ENCODE measurements around the gene R3HDM2. TPM values are rescaled to one million over a fixed set of nuclear protein-coding genes. Genes with fewer than 3 reads are reported as not detected.

R3HDM2 gene
- total RNA-seq, 2 experiments from 2014 or later: 59.0 to 61.7 TPM

GRCh38 chr12:57215065-57215464 lies 215.8 kb downstream of the R3HDM2 start:
- H3K4me1 Mint-ChIP-seq (ENCODE audit: low read depth): peaks cover 35% of the 10 kb centered on the region
- no peaks in the 10 kb centered on the region for H3K9me3 Mint-ChIP-seq (ENCODE audit: insufficient read depth)
- peaks cover 58% of the 10 kb centered on the region for H3K27me3 Mint-ChIP-seq (ENCODE audit: low read depth)
- no peak for ATAC-seq
- peak overlapping the region; percentile 43 for H3K27ac Mint-ChIP-seq
- ChIA-PET CTCF (interaction anchor here (2.0 to 4.3 kb wide), 7 partner anchors 12 to 244 kb away, joined by 11 to 246 read pairs (median 16); partner anchors contain the start of genes GLI1, SHMT2 and STAC3), POLR2A (no interaction called here)
- H3K4me3 Mint-ChIP-seq: no peak overlapping the region
- H3K36me3 Mint-ChIP-seq (ENCODE audit: low read depth): no peaks in the 10 kb centered on the region
- no peak for DNase-seq

GRCh38 chr12:57214398-57214781 lies 216.5 kb downstream of the R3HDM2 start:
- DNase-seq: peak; percentile 81
- peaks cover 53% of the 10 kb centered on the region for H3K27me3 Mint-ChIP-seq (ENCODE audit: low read depth)
- no peaks in the 10 kb centered on the region for H3K36me3 Mint-ChIP-seq (ENCODE audit: low read depth)
- POLR2A ChIA-PET: interaction anchor here (1.1 to 1.2 kb wide), 2 partner anchors 13 to 16 kb away, joined by 3 to 6 read pairs; partner anchors contain the start of gene SHMT2
- peak; percentile 47 for ATAC-seq
- H3K9me3 Mint-ChIP-seq (ENCODE audit: insufficient read depth): no peaks in the 10 kb centered on the region
- H3K27ac Mint-ChIP-seq: no peak overlapping the region
- H3K4me1 Mint-ChIP-seq (ENCODE audit: low read depth): peaks cover 35% of the 10 kb centered on the region
- CTCF ChIA-PET: interaction anchor here (0.7 to 4.3 kb wide), 26 partner anchors 12 to 248 kb away, joined by 3 to 246 read pairs (median 5); partner anchors contain the start of genes GLI1, LRP1, SHMT2 and STAC3
- H3K4me3 Mint-ChIP-seq: no peak overlapping the region

GRCh38 chr12:57213763-57214397 lies 217.0 kb downstream of the R3HDM2 start:
- CTCF ChIA-PET: interaction anchor here (0.7 to 4.3 kb wide), 29 partner anchors 11 to 333 kb away, joined by 3 to 246 read pairs (median 5); partner anchors contain the start of genes DCTN2, GLI1, LRP1 and SHMT2
- Mint-ChIP-seq H3K9me3 (ENCODE audit: insufficient read depth) (no peaks in the 10 kb centered on the region), H3K36me3 (ENCODE audit: low read depth) (no peaks in the 10 kb centered on the region), H3K27ac (no peak overlapping the region), H3K4me1 (ENCODE audit: low read depth) (peaks cover 35% of the 10 kb centered on the region), H3K4me3 (no peak overlapping the region), H3K27me3 (ENCODE audit: low read depth) (peaks cover 48% of the 10 kb centered on the region)
- ATAC-seq (no peak), DNase-seq (no peak)
- POLR2A ChIA-PET: interaction anchor here (1.1 to 1.2 kb wide), 2 partner anchors 14 to 16 kb away, joined by 3 to 6 read pairs; partner anchors contain the start of gene SHMT2

GRCh38 chr12:57213058-57213715 lies 217.7 kb downstream of the R3HDM2 start:
- ChIA-PET POLR2A (interaction anchor here (0.6 to 1.2 kb wide), 3 partner anchors 14 to 216 kb away, joined by 3 to 6 read pairs (median 3); partner anchors contain the start of gene SHMT2), CTCF (interaction anchor here (0.6 to 4.3 kb wide), 26 partner anchors 11 to 334 kb away, joined by 3 to 246 read pairs (median 5); partner anchors contain the start of genes DCTN2, GLI1, LRP1 and SHMT2)
- DNase-seq (peak; percentile 88), ATAC-seq (peak; percentile 61)
- peaks cover 35% of the 10 kb centered on the region for H3K4me1 Mint-ChIP-seq (ENCODE audit: low read depth)
- no peak overlapping the region for H3K4me3 Mint-ChIP-seq
- H3K9me3 Mint-ChIP-seq (ENCODE audit: insufficient read depth): no peaks in the 10 kb centered on the region
- peak overlapping the region; percentile 66 for H3K27ac Mint-ChIP-seq
- H3K27me3 Mint-ChIP-seq (ENCODE audit: low read depth): peaks cover 41% of the 10 kb centered on the region
- no peaks in the 10 kb centered on the region for H3K36me3 Mint-ChIP-seq (ENCODE audit: low read depth)

- CTCF ChIA-PET: interaction anchor here (0.6 to 4.3 kb wide), 17 partner anchors 14 to 334 kb away, joined by 3 to 246 read pairs (median 9); partner anchors contain the start of genes DCTN2, GLI1, SHMT2 and STAC3
- DNase-seq: no peak
- H3K36me3 Mint-ChIP-seq (ENCODE audit: low read depth): no peaks in the 10 kb centered on the region
- no peak overlapping the region for H3K4me3 Mint-ChIP-seq
- ATAC-seq: no peak
- POLR2A ChIA-PET: interaction anchor here (0.6 kb wide), 1 partner anchor 216 kb away, joined by 3 read pairs; no protein-coding TSS in a partner anchor
- H3K4me1 Mint-ChIP-seq (ENCODE audit: low read depth): peaks cover 35% of the 10 kb centered on the region
- no peaks in the 10 kb centered on the region for H3K9me3 Mint-ChIP-seq (ENCODE audit: insufficient read depth)
- H3K27ac Mint-ChIP-seq: no peak overlapping the region
- peaks cover 36% of the 10 kb centered on the region for H3K27me3 Mint-ChIP-seq (ENCODE audit: low read depth)
Measured at GRCh38 chr12:57212701-57213057, 218.2 kb downstream of the R3HDM2 start.

GRCh38 chr12:57211791-57212700 lies 218.8 kb downstream of the R3HDM2 start:
- Mint-ChIP-seq H3K27me3 (ENCODE audit: low read depth) (peaks cover 30% of the 10 kb centered on the region), H3K4me1 (ENCODE audit: low read depth) (peaks cover 29% of the 10 kb centered on the region), H3K36me3 (ENCODE audit: low read depth) (no peaks in the 10 kb centered on the region), H3K9me3 (ENCODE audit: insufficient read depth) (no peaks in the 10 kb centered on the region), H3K27ac (no peak overlapping the region), H3K4me3 (no peak overlapping the region)
- ChIA-PET CTCF (interaction anchor here (1.1 to 4.3 kb wide), 7 partner anchors 15 to 241 kb away, joined by 3 to 246 read pairs (median 12); partner anchors contain the start of genes SHMT2 and STAC3), POLR2A (no interaction called here)
- DNase-seq: no peak
- ATAC-seq: no peak

- DNase-seq (no peak), ATAC-seq (no peak)
- H3K9me3 Mint-ChIP-seq (ENCODE audit: insufficient read depth): no peaks in the 10 kb centered on the region
- H3K27me3 Mint-ChIP-seq (ENCODE audit: low read depth): peaks cover 29% of the 10 kb centered on the region
- H3K27ac Mint-ChIP-seq: no peak overlapping the region
- no peak overlapping the region for H3K4me3 Mint-ChIP-seq
- H3K4me1 Mint-ChIP-seq (ENCODE audit: low read depth): peaks cover 28% of the 10 kb centered on the region
- ChIA-PET POLR2A (interaction anchor here (0.5 kb wide), 1 partner anchor 137 kb away, joined by 3 read pairs; no protein-coding TSS in a partner anchor), CTCF (interaction anchor here (2.1 kb wide), 1 partner anchor 32 kb away, joined by 7 read pairs; no protein-coding TSS in a partner anchor)
- H3K36me3 Mint-ChIP-seq (ENCODE audit: low read depth): no peaks in the 10 kb centered on the region
Measured at GRCh38 chr12:57210926-57211692, 219.7 kb downstream of the R3HDM2 start.

- Mint-ChIP-seq H3K9me3 (ENCODE audit: insufficient read depth) (no peaks in the 10 kb centered on the region), H3K36me3 (ENCODE audit: low read depth) (no peaks in the 10 kb centered on the region), H3K4me3 (no peak overlapping the region), H3K27me3 (ENCODE audit: low read depth) (peaks cover 22% of the 10 kb centered on the region), H3K27ac (no peak overlapping the region), H3K4me1 (ENCODE audit: low read depth) (peaks cover 22% of the 10 kb centered on the region)
- no peak for ATAC-seq
- CTCF ChIA-PET: interaction anchor here (2.1 kb wide), 1 partner anchor 32 kb away, joined by 7 read pairs; no protein-coding TSS in a partner anchor
- POLR2A ChIA-PET: no interaction called here
- DNase-seq: no peak
Measured at GRCh38 chr12:57210461-57210860, 220.4 kb downstream of the R3HDM2 start.

- CTCF ChIA-PET: interaction anchor here (2.1 kb wide), 1 partner anchor 33 kb away, joined by 7 read pairs; no protein-coding TSS in a partner anchor
- peaks cover 17% of the 10 kb centered on the region for H3K4me1 Mint-ChIP-seq (ENCODE audit: low read depth)
- ATAC-seq: no peak
- H3K36me3 Mint-ChIP-seq (ENCODE audit: low read depth): no peaks in the 10 kb centered on the region
- no peak for DNase-seq
- POLR2A ChIA-PET: no interaction called here
- H3K27me3 Mint-ChIP-seq (ENCODE audit: low read depth): peaks cover 17% of the 10 kb centered on the region
- H3K27ac Mint-ChIP-seq: no peak overlapping the region
- H3K4me3 Mint-ChIP-seq: no peak overlapping the region
- H3K9me3 Mint-ChIP-seq (ENCODE audit: insufficient read depth): no peaks in the 10 kb centered on the region
Measured at GRCh38 chr12:57209916-57210315, 220.9 kb downstream of the R3HDM2 start.

GRCh38 chr12:57208631-57209282 lies 222.1 kb downstream of the R3HDM2 start:
- Mint-ChIP-seq H3K4me1 (ENCODE audit: low read depth) (peaks cover 6% of the 10 kb centered on the region), H3K9me3 (ENCODE audit: insufficient read depth) (no peaks in the 10 kb centered on the region), H3K4me3 (no peak overlapping the region), H3K27ac (no peak overlapping the region), H3K27me3 (ENCODE audit: low read depth) (peaks cover 5% of the 10 kb centered on the region), H3K36me3 (ENCODE audit: low read depth) (no peaks in the 10 kb centered on the region)
- ChIA-PET CTCF (interaction anchor here (1.3 kb wide), 1 partner anchor 34 kb away, joined by 5 read pairs; no protein-coding TSS in a partner anchor), POLR2A (interaction anchor here (0.6 to 0.9 kb wide), 2 partner anchors 152 to 220 kb away, joined by 3 to 5 read pairs; no protein-coding TSS in a partner anchor)
- ATAC-seq: no peak
- DNase-seq: no peak
